Right atrium auricular region (tissue), 2 donors: ENCODE results near the gene NDUFB8. TPM values are rescaled to one million over a fixed set of nuclear protein-coding genes. Genes with fewer than 3 reads are reported as not detected.
A peak's percentile ranks its signal among the peaks of the same experiment; 100 is the strongest.
"Not testable (repeated sequence)": the region's sequence is repeated elsewhere in the genome, so short reads cannot be mapped to it uniquely, and the experiment has no call there.

ENCODE experiments used
- DNase-seq: peaks from one replicate; pipeline ENCODE4 v3.0.0-alpha.2; 2019; ENCODE audit warnings: low spot score
- H3K27ac ChIP-seq, 2 donors: fragments of 200-600 bp; sonication (generic); 1 replicate in 1 of 2; 2 replicates in 1 of 2; pipeline ENCODE4 v1.5.1; 2016 to 2019
- H3K27me3 ChIP-seq, 2 donors: fragments of 200-600 bp; sonication (generic); one replicate each; pipeline versions ENCODE4 v1.5.1 to v1.6.0; 2017 to 2019
- H3K36me3 ChIP-seq: fragments of 200-600 bp; sonication (generic); one replicate; pipeline ENCODE4 v1.5.1; 2016
- H3K4me1 ChIP-seq, 2 donors: fragments of 200-600 bp; sonication (generic); one replicate each; pipeline versions ENCODE4 v1.5.1 to v1.6.0; 2017 to 2019
- H3K4me3 ChIP-seq, 2 donors: fragments of 200-600 bp; sonication (generic); 1 replicate in 1 of 2; 2 replicates in 1 of 2; pipeline ENCODE4 v1.5.1; 2017 to 2019; ENCODE audit warnings: mild to moderate bottlenecking in 1 of 2, moderate library complexity in 1 of 2
- H3K9me3 ChIP-seq, 2 donors: fragments of 200-600 bp; sonication (generic); one replicate each; pipeline ENCODE4 v1.5.1; 2019
- total RNA-seq, 2 donors: library from RNA; depleted of rRNA; stranded (reverse); fragments of >200 nt; gene quantifications; one replicate each; pipeline ENCODE4 v1.1.0, GENCODE V29; 2016
- TF ChIP-seq, protein P1 (sequence below), 2 donors: fragments of 200-600 bp; sonication (generic); IDR thresholded peaks; one replicate each; pipeline ENCODE4 v1.5.1; 2019; ENCODE audit warnings: antibody characterized with exemption in 2 of 2

NDUFB8 gene
- total RNA-seq, result 100 to 1,000 TPM; 355 to 361 TPM

DNA sequence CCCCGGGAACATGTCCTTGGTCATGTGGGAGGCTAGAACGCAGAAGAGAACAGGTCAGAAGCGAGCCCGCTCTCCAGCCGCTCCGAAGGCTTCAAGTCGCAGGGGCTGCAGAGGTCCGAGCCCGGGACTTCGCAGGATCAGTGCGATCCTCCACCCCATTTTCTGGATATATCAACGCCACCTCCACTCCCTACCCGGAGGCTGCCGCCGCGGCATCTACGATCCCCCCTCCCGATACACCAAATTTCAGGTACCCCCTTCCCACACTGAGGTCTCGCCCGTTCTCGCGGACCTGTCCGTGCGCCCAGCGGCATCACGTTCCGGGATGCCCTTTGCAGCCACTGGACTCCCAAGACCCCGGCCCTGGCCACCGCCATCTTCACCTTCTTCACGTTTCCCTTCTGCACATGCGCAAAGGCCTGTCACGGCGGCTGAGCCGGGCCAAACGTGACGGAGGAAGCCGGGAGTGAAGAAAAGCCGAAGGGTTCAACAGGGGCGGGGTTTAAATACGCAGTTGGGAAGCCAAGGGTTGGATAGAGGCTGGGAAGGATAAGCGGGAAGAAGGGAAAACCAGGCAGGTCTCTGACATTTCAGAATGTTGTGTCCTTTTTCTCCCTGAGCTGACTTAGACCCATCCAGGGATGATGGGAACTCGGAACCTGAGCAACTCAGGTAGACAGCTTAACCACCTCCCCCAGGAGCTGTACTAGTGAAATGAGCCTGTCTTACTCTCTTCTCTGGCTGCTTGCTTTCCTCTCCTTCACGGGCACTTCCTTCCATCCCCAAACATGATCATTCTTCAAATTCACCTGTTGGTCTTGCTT, at the start of gene NDUFB8:
Gene NDUFB8 (minus strand): TSS at position 397 of the 824 bp plus-strand sequence. CDS start 20 bp downstream, at position 377.
- peak within 1 kb of the TSS; percentile 88 to 91 for H3K27ac ChIP-seq
- peaks cover 0 to 25% of the 10 kb centered on the region in 2 donors for H3K4me1 ChIP-seq
- H3K36me3 ChIP-seq, result peaks cover 25% of the 10 kb centered on the region
- DNase-seq, result peak; percentile 90
- H3K9me3 ChIP-seq, result no peaks in the 10 kb centered on the region
- peak within 1 kb of the TSS; percentile 81 to 91 for H3K4me3 ChIP-seq
- TF ChIP-seq, protein P1, sequence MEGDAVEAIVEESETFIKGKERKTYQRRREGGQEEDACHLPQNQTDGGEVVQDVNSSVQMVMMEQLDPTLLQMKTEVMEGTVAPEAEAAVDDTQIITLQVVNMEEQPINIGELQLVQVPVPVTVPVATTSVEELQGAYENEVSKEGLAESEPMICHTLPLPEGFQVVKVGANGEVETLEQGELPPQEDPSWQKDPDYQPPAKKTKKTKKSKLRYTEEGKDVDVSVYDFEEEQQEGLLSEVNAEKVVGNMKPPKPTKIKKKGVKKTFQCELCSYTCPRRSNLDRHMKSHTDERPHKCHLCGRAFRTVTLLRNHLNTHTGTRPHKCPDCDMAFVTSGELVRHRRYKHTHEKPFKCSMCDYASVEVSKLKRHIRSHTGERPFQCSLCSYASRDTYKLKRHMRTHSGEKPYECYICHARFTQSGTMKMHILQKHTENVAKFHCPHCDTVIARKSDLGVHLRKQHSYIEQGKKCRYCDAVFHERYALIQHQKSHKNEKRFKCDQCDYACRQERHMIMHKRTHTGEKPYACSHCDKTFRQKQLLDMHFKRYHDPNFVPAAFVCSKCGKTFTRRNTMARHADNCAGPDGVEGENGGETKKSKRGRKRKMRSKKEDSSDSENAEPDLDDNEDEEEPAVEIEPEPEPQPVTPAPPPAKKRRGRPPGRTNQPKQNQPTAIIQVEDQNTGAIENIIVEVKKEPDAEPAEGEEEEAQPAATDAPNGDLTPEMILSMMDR (IDR thresholded peaks at IDR 0.05), result no peak
- no peaks in the 10 kb centered on the region for H3K27me3 ChIP-seq

DNA sequence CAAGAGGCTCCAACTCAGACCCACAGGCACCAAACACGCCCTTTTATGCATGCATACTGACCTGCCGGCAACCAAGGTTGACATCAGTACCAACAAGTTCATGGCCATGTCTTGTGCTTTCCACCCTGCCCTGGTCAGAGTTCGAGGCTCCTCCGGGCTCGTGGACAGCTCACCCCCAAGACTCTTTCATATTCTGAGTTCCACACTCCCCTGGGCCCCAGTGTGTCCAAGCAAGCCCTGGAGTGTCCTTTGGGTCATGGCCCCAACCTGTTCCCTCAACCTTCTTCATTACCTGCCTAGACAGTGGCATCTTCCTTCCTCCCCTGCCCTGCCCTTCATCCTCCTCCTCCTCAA, 46.6 kb upstream of the NDUFB8 start:
- Histone ChIP-seq H3K4me3 (no peak overlapping the region), H3K27ac (no peak overlapping the region), H3K36me3 (no peaks in the 10 kb centered on the region), H3K9me3 (no peaks in the 10 kb centered on the region), H3K27me3 (no peaks in the 10 kb centered on the region), H3K4me1 (no peaks in the 10 kb centered on the region)
- DNase-seq, result peak; percentile 30
- TF ChIP-seq, protein P1 (IDR thresholded peaks at IDR 0.05), result no peak

DNA sequence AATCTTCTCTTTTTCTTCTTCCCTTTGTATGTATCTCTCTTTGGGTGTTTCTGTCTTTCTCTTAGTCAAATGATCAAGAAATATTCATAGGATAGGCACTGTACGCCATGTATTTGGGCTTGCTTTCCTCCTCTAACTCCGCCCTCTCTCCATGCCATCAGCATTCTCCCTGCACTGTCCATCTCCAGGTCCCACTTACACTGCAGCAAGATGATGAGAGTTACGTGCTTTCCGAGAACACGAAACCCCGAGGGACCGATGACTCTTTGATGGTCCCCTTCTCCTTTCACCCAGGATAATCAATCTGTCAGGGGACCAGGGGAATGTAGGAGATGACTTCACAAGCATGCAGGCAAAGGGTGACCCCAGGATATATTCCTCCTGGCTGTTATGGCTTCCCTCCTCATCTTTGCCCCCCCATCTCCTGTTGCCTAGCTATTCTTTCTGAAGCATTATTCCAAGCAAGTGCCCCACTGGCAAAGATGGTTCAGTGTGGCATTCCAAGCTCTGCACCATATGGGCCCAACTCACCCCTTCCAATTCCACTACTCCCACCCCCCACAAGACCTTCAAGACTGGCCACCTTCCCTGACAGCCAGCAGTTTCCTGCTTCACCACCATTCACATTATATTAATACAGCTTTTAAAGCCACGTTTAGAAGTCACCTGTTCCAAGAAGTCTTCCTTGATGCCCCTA, 46.1 kb upstream of the NDUFB8 start:
- TF ChIP-seq, protein P1 (IDR thresholded peaks at IDR 0.05), result no peak
- Histone ChIP-seq H3K4me1 (no peaks in the 10 kb centered on the region), H3K36me3 (no peaks in the 10 kb centered on the region), H3K27ac (no peak overlapping the region), H3K27me3 (no peaks in the 10 kb centered on the region), H3K9me3 (no peaks in the 10 kb centered on the region), H3K4me3 (no peak overlapping the region)
- DNase-seq, result peak; percentile 32

DNA sequence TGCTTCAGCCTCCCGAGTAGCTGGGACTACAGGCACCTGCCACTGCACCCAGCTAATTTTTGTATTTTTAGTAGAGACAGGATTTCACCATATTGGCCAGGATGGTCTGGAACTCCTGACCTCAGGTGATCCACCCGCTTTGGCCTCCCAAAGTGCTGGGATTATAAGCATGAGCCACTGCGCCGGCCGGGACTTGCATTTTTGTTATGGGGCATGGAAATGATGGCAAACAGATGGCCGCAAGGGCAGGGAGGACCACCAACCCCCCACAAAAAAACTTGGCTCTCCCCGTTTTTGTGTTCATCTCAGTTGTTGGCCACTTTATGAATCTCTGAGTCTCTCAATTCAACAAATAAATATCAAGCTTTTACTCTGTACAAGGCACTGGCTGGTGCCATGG, 45.5 kb upstream of the NDUFB8 start:
- DNase-seq, result peak; percentile 23
- H3K4me3 ChIP-seq, H3K27me3 ChIP-seq, H3K9me3 ChIP-seq, H3K27ac ChIP-seq, H3K36me3 ChIP-seq, H3K4me1 ChIP-seq: not testable (repeated sequence)

DNA sequence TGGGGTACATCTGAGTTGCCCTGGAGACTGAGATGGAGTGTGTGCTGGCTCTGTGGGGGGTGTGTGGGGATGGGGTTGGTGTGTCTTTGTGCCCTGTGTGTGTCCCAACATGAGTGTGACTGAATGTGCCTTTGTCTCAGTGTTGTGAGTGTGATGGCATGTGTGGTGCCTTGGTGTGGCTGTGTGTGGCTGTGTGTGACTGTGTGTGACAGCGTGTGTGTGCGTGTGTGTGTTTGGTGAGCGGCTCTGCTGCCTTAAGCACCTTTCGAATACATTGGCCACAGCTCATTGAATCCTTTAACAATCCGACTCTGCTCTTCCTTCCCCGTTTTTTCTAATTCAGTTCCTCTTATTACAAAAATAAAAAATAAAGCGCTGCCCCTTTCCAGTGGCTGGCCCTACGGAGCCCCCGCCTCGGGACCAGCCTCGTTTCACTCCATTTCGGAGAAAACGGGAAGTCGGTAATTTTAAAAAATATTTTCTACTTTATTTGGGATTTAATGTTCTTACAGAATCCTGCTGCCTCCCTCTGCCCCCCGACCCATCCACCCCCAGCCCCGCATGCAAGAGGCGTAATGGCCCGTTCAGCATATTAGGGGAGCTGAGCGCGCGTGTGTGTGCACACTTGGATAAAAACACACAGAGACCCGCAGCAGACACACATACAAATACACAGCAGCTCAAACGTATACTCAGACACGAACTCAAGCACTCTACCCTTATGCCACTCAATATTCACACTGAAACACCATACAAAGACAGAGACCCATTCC, 41.6 kb upstream of the NDUFB8 start:
- H3K4me3 ChIP-seq, result no peak overlapping the region

More for the DNA sequence above, 41.6 kb upstream of the NDUFB8 start:
- Histone ChIP-seq H3K9me3 (no peaks in the 10 kb centered on the region), H3K27ac (no peak overlapping the region), H3K27me3 (no peaks in the 10 kb centered on the region), H3K36me3 (no peaks in the 10 kb centered on the region), H3K4me1 (no peaks in the 10 kb centered on the region)
- no peak for DNase-seq
- TF ChIP-seq, protein P1 (IDR thresholded peaks at IDR 0.05), result no peak
